Gastroesophageal sphincter (tissue), 3 donors: ENCODE results near the gene CCDC127.

ENCODE experiments used
- EP300 ChIP-seq: sonication (generic); formaldehyde crosslinking; IDR thresholded peaks from one replicate; pipeline ENCODE4 v1.6.1; 2017; ENCODE audit warnings: antibody characterized with exemption, mild to moderate bottlenecking
- POLR2A ChIP-seq, 2 donors: fragments of 450-650 bp; IDR thresholded peaks; one replicate each; pipeline ENCODE4 v1.6.1; 2017; ENCODE audit warnings: antibody characterized with exemption in 2 of 2, mild to moderate bottlenecking in 2 of 2, moderate library complexity in 1 of 2
- POLR2AphosphoS5 ChIP-seq: sonication (generic); formaldehyde crosslinking; IDR thresholded peaks from one replicate; pipeline ENCODE4 v1.6.1; 2017; ENCODE audit warnings: antibody characterized with exemption
- TF ChIP-seq, protein P1 (sequence below), 4 experiments: fragments of 200-600 bp in 2 of 4; fragments of 450-650 bp in 2 of 4; sonication (generic) in 1 of 4; IDR thresholded peaks; one replicate each; pipeline ENCODE4 v1.5.1; 2017 to 2019; ENCODE audit warnings: antibody characterized with exemption in 4 of 4, mild to moderate bottlenecking in 2 of 4, moderate library complexity in 2 of 4

- TF ChIP-seq POLR2AphosphoS5 (no peak), POLR2A (IDR thresholded peaks at IDR 0.05) (no peak), EP300 (no peak)
- TF ChIP-seq, protein P1, sequence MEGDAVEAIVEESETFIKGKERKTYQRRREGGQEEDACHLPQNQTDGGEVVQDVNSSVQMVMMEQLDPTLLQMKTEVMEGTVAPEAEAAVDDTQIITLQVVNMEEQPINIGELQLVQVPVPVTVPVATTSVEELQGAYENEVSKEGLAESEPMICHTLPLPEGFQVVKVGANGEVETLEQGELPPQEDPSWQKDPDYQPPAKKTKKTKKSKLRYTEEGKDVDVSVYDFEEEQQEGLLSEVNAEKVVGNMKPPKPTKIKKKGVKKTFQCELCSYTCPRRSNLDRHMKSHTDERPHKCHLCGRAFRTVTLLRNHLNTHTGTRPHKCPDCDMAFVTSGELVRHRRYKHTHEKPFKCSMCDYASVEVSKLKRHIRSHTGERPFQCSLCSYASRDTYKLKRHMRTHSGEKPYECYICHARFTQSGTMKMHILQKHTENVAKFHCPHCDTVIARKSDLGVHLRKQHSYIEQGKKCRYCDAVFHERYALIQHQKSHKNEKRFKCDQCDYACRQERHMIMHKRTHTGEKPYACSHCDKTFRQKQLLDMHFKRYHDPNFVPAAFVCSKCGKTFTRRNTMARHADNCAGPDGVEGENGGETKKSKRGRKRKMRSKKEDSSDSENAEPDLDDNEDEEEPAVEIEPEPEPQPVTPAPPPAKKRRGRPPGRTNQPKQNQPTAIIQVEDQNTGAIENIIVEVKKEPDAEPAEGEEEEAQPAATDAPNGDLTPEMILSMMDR (IDR thresholded peaks at IDR 0.05) = no peak
Measured at GRCh38 chr5:264338-264737, 46.4 kb upstream of the CCDC127 start.
